OCI-LY7 (cell line): Measurements from ENCODE around the gene GALNT17. TPM values are rescaled to one million over a fixed set of nuclear protein-coding genes. Genes with fewer than 3 reads are reported as not detected.
"Not testable (repeated sequence)": the region's sequence is repeated elsewhere in the genome, so short reads cannot be mapped to it uniquely, and the experiment has no call there.

Experiments
- BruUV-seq: library from RNA; stranded (reverse); fragments of 400-500 nt; replicated peaks from 2 replicates; lab custom pipeline; 2021; lab: Mats Ljungman, UMichigan
- CTCF ChIA-PET: fragments of 300-600 bp; sonication (Branson Sonifier 250); formaldehyde crosslinking; loops from one replicate; lab custom pipeline; 2022; ENCODE audit warnings: antibody characterized with exemption; ENCODE audit not compliant: unreplicated experiment; lab: Charles Lee
- POLR2A ChIA-PET: fragments of 300-600 bp; sonication (Branson Sonifier 250); formaldehyde crosslinking; loops from one replicate; lab custom pipeline; 2022; ENCODE audit warnings: antibody characterized with exemption; lab: Charles Lee
- DNase-seq: peaks from one replicate; pipeline ENCODE4 v3.0.0-alpha.2; 2015; ENCODE audit warnings: low spot score
- H2AFZ ChIP-seq: fragments of 200-600 bp; sonication (generic), shearing (Covaris generic); 2 replicates; pipeline ENCODE4 v1.6.1; 2014; ENCODE audit warnings: mild to moderate bottlenecking, antibody characterized with exemption, low read length, moderate library complexity
- H3K27ac ChIP-seq: fragments of 200-600 bp; sonication (generic); 2 replicates; pipeline ENCODE4 v1.5.1; 2014; ENCODE audit warnings: mixed run types, low read depth, mild to moderate bottlenecking, moderate library complexity, low read length, inconsistent platforms; ENCODE audit not compliant: poor library complexity, severe bottlenecking
- H3K36me3 ChIP-seq: fragments of 200-600 bp; sonication (generic); 2 replicates; pipeline ENCODE4 v1.6.1; 2014; ENCODE audit warnings: mild to moderate bottlenecking, antibody characterized with exemption, low read length, moderate library complexity, mixed read lengths; ENCODE audit not compliant: insufficient read depth
- H3K4me1 ChIP-seq: fragments of 200-600 bp; sonication (generic); 2 replicates; pipeline ENCODE4 v1.5.1; 2014; ENCODE audit warnings: mild to moderate bottlenecking, low read length; ENCODE audit not compliant: insufficient read depth, poor library complexity, severe bottlenecking
- H3K4me2 ChIP-seq: fragments of 200-600 bp; sonication (generic); 2 replicates; pipeline ENCODE4 v1.6.1; 2014; ENCODE audit warnings: mild to moderate bottlenecking, low read length
- H3K4me3 ChIP-seq: fragments of 200-600 bp; sonication (generic); 2 replicates; pipeline ENCODE4 v1.5.1; 2014; ENCODE audit warnings: mild to moderate bottlenecking, low read depth, low read length; ENCODE audit not compliant: poor library complexity, severe bottlenecking
- H3K79me2 ChIP-seq: fragments of 200-600 bp; sonication (generic); 2 replicates; pipeline ENCODE4 v1.6.1; 2016; ENCODE audit warnings: low read depth, mild to moderate bottlenecking, low read length, moderate library complexity, mixed read lengths; ENCODE audit not compliant: insufficient read depth
- H3K9me2 ChIP-seq: fragments of 200-600 bp; sonication (generic); 2 replicates; pipeline ENCODE4 v1.6.1; 2016; ENCODE audit warnings: mild to moderate bottlenecking, low read length, mixed read lengths; ENCODE audit not compliant: insufficient read depth
- H3K9me3 ChIP-seq: fragments of 200-600 bp; sonication (generic); 2 replicates; pipeline ENCODE4 v1.6.1; 2014; ENCODE audit warnings: mild to moderate bottlenecking, mixed run types, low read length, mixed read lengths
- H4K20me1 ChIP-seq: fragments of 200-600 bp; sonication (generic); 2 replicates; pipeline ENCODE4 v1.6.1; 2014; ENCODE audit warnings: mild to moderate bottlenecking, antibody characterized with exemption, low read length, moderate library complexity, mixed read lengths; ENCODE audit not compliant: insufficient read depth
- CTCF ChIP-seq: fragments of 200-600 bp; sonication (generic); conservative IDR thresholded peaks from 2 replicates; pipeline ENCODE4 v1.5.1; 2014; ENCODE audit warnings: mild to moderate bottlenecking, antibody characterized with exemption, low read length, moderate library complexity, mixed read lengths
- EZH2phosphoT487 ChIP-seq: fragments of 200-600 bp; sonication (generic); IDR thresholded peaks from 2 replicates; pipeline ENCODE4 v1.6.1; 2018; ENCODE audit warnings: low read depth, borderline replicate concordance, mild to moderate bottlenecking, mixed run types, antibody characterized with exemption, low read length, moderate library complexity, mixed read lengths
- intact Hi-C: fragments of 100-400 bp; cut with micrococcal nuclease; formaldehyde crosslinking; loops from one replicate; pipeline ENCODE4 v1.10.0; 2022; ENCODE audit not compliant: unreplicated experiment
- total RNA-seq, 2 experiments: library from RNA; depleted of rRNA in 1 of 2; stranded (reverse); fragments of >200 nt in 1 of 2; shearing (Covaris generic) in 1 of 2; gene quantifications; 2 replicates each; pipeline ENCODE4 v1.2.3, GENCODE V29; 2014 to 2022

GALNT17 gene
- total RNA-seq, 2 experiments from 2014 or later = not detected

- BruUV-seq = no TSS peak
- ChIA-PET POLR2A (no interaction called here), CTCF (no interaction called here)
- H4K20me1 ChIP-seq = no peaks in the 10 kb centered on the region
- H3K36me3 ChIP-seq = no peaks in the 10 kb centered on the region
- TF ChIP-seq CTCF (no peak), EZH2phosphoT487 (no peak)
- intact Hi-C loops = no loop called here
- no peak overlapping the region for H3K4me3 ChIP-seq
- H3K4me2 ChIP-seq = no peak overlapping the region
- no peaks in the 10 kb centered on the region for H3K9me2 ChIP-seq
- no peak overlapping the region for H3K27ac ChIP-seq
- no peaks in the 10 kb centered on the region for H3K4me1 ChIP-seq
- H3K79me2 ChIP-seq = no peaks in the 10 kb centered on the region
- H2AFZ ChIP-seq = no peak overlapping the region
- no peaks in the 10 kb centered on the region for H3K9me3 ChIP-seq
- no peak for DNase-seq
Measured at GRCh38 chr7:71637578-71637977, 505.6 kb downstream of the GALNT17 start.

GRCh38 chr7:71638108-71638507, 506.2 kb downstream of the GALNT17 start:
- TF ChIP-seq CTCF = no peak
- TF ChIP-seq EZH2phosphoT487 = no peak
- Histone ChIP-seq H3K4me2 (no peak overlapping the region), H3K9me3 (no peaks in the 10 kb centered on the region), H3K4me1 (no peaks in the 10 kb centered on the region), H3K79me2 (no peaks in the 10 kb centered on the region), H3K9me2 (no peaks in the 10 kb centered on the region), H3K4me3 (no peak overlapping the region), H3K27ac (no peak overlapping the region), H2AFZ (no peak overlapping the region), H4K20me1 (no peaks in the 10 kb centered on the region), H3K36me3 (no peaks in the 10 kb centered on the region)
- intact Hi-C loops = no loop called here
- no TSS peak for BruUV-seq
- POLR2A ChIA-PET = no interaction called here
- CTCF ChIA-PET = no interaction called here
- no peak for DNase-seq

GRCh38 chr7:71639382-71640085, 507.6 kb downstream of the GALNT17 start:
- H3K9me2 ChIP-seq = no peaks in the 10 kb centered on the region
- H3K79me2 ChIP-seq = no peaks in the 10 kb centered on the region
- POLR2A ChIA-PET = no interaction called here
- no peak overlapping the region for H2AFZ ChIP-seq
- intact Hi-C loops = no loop called here
- no peak for DNase-seq
- H3K4me3 ChIP-seq = no peak overlapping the region
- H4K20me1 ChIP-seq = no peaks in the 10 kb centered on the region
- no TSS peak for BruUV-seq
- TF ChIP-seq CTCF (no peak), EZH2phosphoT487 (no peak)
- no peaks in the 10 kb centered on the region for H3K4me1 ChIP-seq
- no peaks in the 10 kb centered on the region for H3K36me3 ChIP-seq
- no peak overlapping the region for H3K4me2 ChIP-seq
- no peak overlapping the region for H3K27ac ChIP-seq
- no peaks in the 10 kb centered on the region for H3K9me3 ChIP-seq
- CTCF ChIA-PET = no interaction called here

- H3K4me3 ChIP-seq, BruUV-seq, H3K4me1 ChIP-seq, H3K79me2 ChIP-seq, H2AFZ ChIP-seq, CTCF ChIA-PET, H3K9me3 ChIP-seq, intact Hi-C loops, H3K36me3 ChIP-seq, DNase-seq, H3K27ac ChIP-seq, H3K9me2 ChIP-seq, H3K4me2 ChIP-seq, H4K20me1 ChIP-seq: not testable (repeated sequence)
- POLR2A ChIA-PET = interaction anchor here (0.9 kb wide), 1 partner anchor 8 kb away, joined by 3 read pairs; no protein-coding TSS in a partner anchor
Measured at GRCh38 chr7:71643031-71643430, 511.1 kb downstream of the GALNT17 start.
